Stromal cell of bone marrow (primary cell): Measurements from ENCODE around the gene CTBP1.
A peak's percentile ranks its signal among the peaks of the same experiment; 100 is the strongest.

ENCODE experiments used
- DNase-seq: peaks from one replicate; pipeline ENCODE4 v3.0.0-alpha.2; 2012; ENCODE audit warnings: low read depth

CTBP1 gene

GRCh38 chr4:1210971-1211370 lies 38.0 kb downstream of the CTBP1 start:
- DNase-seq = no peak

- DNase-seq = no peak
These were observed 38.6 kb downstream of the CTBP1 start for GRCh38 chr4:1210241-1210841.

GRCh38 chr4:1209821-1210220 lies 39.1 kb downstream of the CTBP1 start:
- DNase-seq = peak; percentile 61

GRCh38 chr4:1208970-1209704 lies 39.8 kb downstream of the CTBP1 start:
- DNase-seq = no peak

- DNase-seq = no peak
These were observed 40.5 kb downstream of the CTBP1 start for GRCh38 chr4:1208266-1208961.

- peak; percentile 24 for DNase-seq
These were observed 41.2 kb downstream of the CTBP1 start for GRCh38 chr4:1207603-1208265.

- no peak for DNase-seq
These were observed 41.8 kb downstream of the CTBP1 start for GRCh38 chr4:1207157-1207470.

GRCh38 chr4:1206299-1207156 lies 42.4 kb downstream of the CTBP1 start:
- no peak for DNase-seq

- DNase-seq = no peak
These were observed 43.2 kb downstream of the CTBP1 start for GRCh38 chr4:1205586-1206298.

GRCh38 chr4:1204828-1205585 lies 43.9 kb downstream of the CTBP1 start:
- DNase-seq = no peak

GRCh38 chr4:1204286-1204827 lies 44.6 kb downstream of the CTBP1 start:
- no peak for DNase-seq

GRCh38 chr4:1203026-1203616 lies 45.8 kb downstream of the CTBP1 start:
- DNase-seq = no peak

- no peak for DNase-seq
These were observed 46.4 kb downstream of the CTBP1 start for GRCh38 chr4:1202526-1203011.

- peak; percentile 47 for DNase-seq
These were observed 46.9 kb downstream of the CTBP1 start for GRCh38 chr4:1201851-1202525.

- DNase-seq = no peak
These were observed 48.4 kb downstream of the CTBP1 start for GRCh38 chr4:1200425-1201035.

GRCh38 chr4:1199556-1200331 lies 49.2 kb downstream of the CTBP1 start:
- no peak for DNase-seq

GRCh38 chr4:1198098-1198844 lies 50.7 kb downstream of the CTBP1 start:
- DNase-seq = no peak
